GM12801 (cell line): Measurements from ENCODE around the gene SCAPER.

ENCODE experiments used
- CTCF ChIP-seq: IDR thresholded peaks from one replicate; pipeline ENCODE4 v1.5.1; 2011; ENCODE audit warnings: control low read depth; ENCODE audit not compliant: insufficient read length; ENCODE audit errors: extremely low read depth

Gene SCAPER

GRCh38 chr15:76344893-76345582 is 560.1 kb downstream of the SCAPER start:
- no peak for TF ChIP-seq CTCF

GRCh38 chr15:76343313-76343996 is 561.7 kb downstream of the SCAPER start:
- TF ChIP-seq CTCF, result no peak

- no peak for TF ChIP-seq CTCF
Measured at GRCh38 chr15:76342382-76343201, 562.5 kb downstream of the SCAPER start.

- no peak for TF ChIP-seq CTCF
Measured at GRCh38 chr15:76342058-76342381, 563.1 kb downstream of the SCAPER start.

- TF ChIP-seq CTCF, result no peak
Measured at GRCh38 chr15:76341366-76342057, 563.6 kb downstream of the SCAPER start.

- TF ChIP-seq CTCF, result no peak
Measured at GRCh38 chr15:76340803-76341365, 564.3 kb downstream of the SCAPER start.
